ENCODE results near the gene SECTM1. TPM values are rescaled to one million over a fixed set of nuclear protein-coding genes. Genes with fewer than 3 reads are reported as not detected.
"Not testable (repeated sequence)": the region's sequence is repeated elsewhere in the genome, so short reads cannot be mapped to it uniquely, and the experiment has no call there.

Gene SECTM1
- total and polyA plus RNA-seq, 8 donors = 0.74 to 7.4 (median 1.6) TPM

- intact Hi-C loops (cut with DNase I) = loop anchor here in 2 of 3 donors (5.0 to 10.0 kb wide), 4 partner anchors 144 to 424 kb away; no protein-coding TSS in a partner anchor
- ATAC-seq (no peak), DNase-seq (peak in 1 of 6 donors; percentile 72), FAIRE-seq (no peak)
- WGBS, 2 donors = 73 to 84% methylated on average over 28 of the region's 28 CpGs
- H3K4me1 ChIP-seq = no peaks in the 10 kb centered on the region
- H3K27me3 ChIP-seq = no peaks in the 10 kb centered on the region
- no peaks in the 10 kb centered on the region for H3K36me3 ChIP-seq
- no peak overlapping the region for H3K4me3 ChIP-seq
- no peak for TF ChIP-seq CTCF (IDR thresholded peaks at IDR 0.05)
- no peak overlapping the region for H3K27ac ChIP-seq
- no peaks in the 10 kb centered on the region for H3K9me3 ChIP-seq
These were observed 16.8 kb upstream of the SECTM1 start for GRCh38 chr17:82350182-82351030.

GRCh38 chr17:82349287-82349701 lies 15.7 kb upstream of the SECTM1 start:
- no peaks in the 10 kb centered on the region for H3K36me3 ChIP-seq
- TF ChIP-seq CTCF (IDR thresholded peaks at IDR 0.05) = no peak
- intact Hi-C loops (cut with DNase I) = no loop called here
- 49 to 66% methylated on average over 11 of the region's 11 CpGs for WGBS, 2 donors
- H3K4me3 ChIP-seq = no peak overlapping the region
- no peak for DNase-seq
- H3K9me3 ChIP-seq = no peaks in the 10 kb centered on the region
- H3K27me3 ChIP-seq = no peaks in the 10 kb centered on the region
- FAIRE-seq = no peak
- H3K4me1 ChIP-seq = no peaks in the 10 kb centered on the region
- ATAC-seq = no peak
- no peak overlapping the region for H3K27ac ChIP-seq

- 59 to 67% methylated on average over 11 of the region's 11 CpGs for WGBS, 2 donors
- no peaks in the 10 kb centered on the region for H3K9me3 ChIP-seq
- no peaks in the 10 kb centered on the region for H3K27me3 ChIP-seq
- DNase-seq (no peak), ATAC-seq (no peak), FAIRE-seq (no peak)
- no peak for TF ChIP-seq CTCF (IDR thresholded peaks at IDR 0.05)
- intact Hi-C loops (cut with DNase I) = no loop called here
- H3K27ac ChIP-seq = no peak overlapping the region
- no peak overlapping the region for H3K4me3 ChIP-seq
- H3K36me3 ChIP-seq = no peaks in the 10 kb centered on the region
- no peaks in the 10 kb centered on the region for H3K4me1 ChIP-seq
These were observed 15.3 kb upstream of the SECTM1 start for GRCh38 chr17:82348866-82349265.

DNA sequence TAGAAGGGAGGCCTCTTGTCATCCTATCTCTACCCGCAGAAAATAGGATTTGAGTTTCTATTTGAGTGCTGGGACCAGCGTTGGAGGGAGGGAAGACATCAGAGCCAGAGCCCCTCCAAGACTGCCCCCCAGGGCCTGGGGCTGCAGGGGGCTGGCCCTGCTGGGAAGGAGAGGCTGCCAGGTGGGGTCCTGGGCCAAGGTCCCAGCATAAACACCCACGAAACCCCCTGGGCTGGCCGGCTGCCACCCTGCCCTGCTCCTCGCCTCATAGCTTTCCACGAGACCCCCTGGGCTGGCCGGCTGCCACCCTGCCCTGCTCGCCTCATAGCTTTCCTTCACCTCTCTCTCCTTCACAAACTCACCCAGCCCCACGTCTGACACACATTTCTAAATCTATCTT lies 14.9 kb upstream of the SECTM1 start:
- no peaks in the 10 kb centered on the region for H3K9me3 ChIP-seq
- no peak for ATAC-seq
- no peak overlapping the region for H3K27ac ChIP-seq
- H3K4me1 ChIP-seq = no peaks in the 10 kb centered on the region
- peak in 1 of 6 donors; percentile 50 for DNase-seq
- no peaks in the 10 kb centered on the region for H3K27me3 ChIP-seq
- intact Hi-C loops (cut with DNase I) = no loop called here
- H3K4me3 ChIP-seq = no peak overlapping the region
- no peak for FAIRE-seq
- 43 to 46% methylated on average over 9 of the region's 9 CpGs for WGBS, 2 donors
- no peak for TF ChIP-seq CTCF (IDR thresholded peaks at IDR 0.05)
- H3K36me3 ChIP-seq = no peaks in the 10 kb centered on the region

DNA sequence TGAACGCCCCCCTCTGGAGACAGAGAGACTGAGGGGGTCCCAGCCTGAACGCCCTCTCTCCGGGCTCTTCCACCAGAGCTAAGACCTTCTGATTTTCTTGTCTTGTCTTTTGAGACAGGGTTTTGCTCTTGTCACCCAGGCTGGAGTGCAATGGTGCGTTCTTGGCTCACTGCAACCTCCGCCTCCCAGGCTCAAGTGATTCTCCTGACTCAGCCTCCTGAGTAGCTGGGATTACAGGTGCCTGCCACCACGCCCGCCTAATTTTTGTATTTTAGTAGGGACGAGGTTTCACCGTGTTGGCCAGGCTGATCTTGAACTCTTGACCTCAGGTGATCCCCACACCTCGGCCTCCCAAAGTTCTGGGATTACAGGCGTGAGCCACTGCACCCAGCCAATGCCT lies 14.4 kb upstream of the SECTM1 start:
- H3K27ac ChIP-seq, FAIRE-seq: not testable (repeated sequence)
- 76 to 83% methylated on average over 10 to 11 of the region's 11 CpGs for WGBS, 2 donors

More for the DNA sequence above, 14.4 kb upstream of the SECTM1 start:
- H3K36me3 ChIP-seq; DNase-seq; ATAC-seq; H3K9me3 ChIP-seq; H3K4me3 ChIP-seq; H3K4me1 ChIP-seq; intact Hi-C loops (cut with DNase I); H3K27me3 ChIP-seq: not testable (repeated sequence)

All from pancreas (tissue), 10 donors.